Lung (tissue), 16 donors: Measurements from ENCODE around the gene ZNF570. TPM values are rescaled to one million over a fixed set of nuclear protein-coding genes. Genes with fewer than 3 reads are reported as not detected.

Experiments
- ATAC-seq: fragments of 200-7000 bp; cut with Tn5 transposase; one replicate; pipeline ENCODE4 v1.9.1; 2020; ENCODE audit warnings: moderate number of reproducible peaks; ENCODE audit not compliant: insufficient read depth, low FRiP score
- DNase-seq, 3 donors: peaks; one replicate each; pipeline ENCODE4 v3.0.0-alpha.2; 2013 to 2017
- H3K27ac ChIP-seq, 2 donors: one replicate each; pipeline ENCODE4 v1.5.1; 2013; ENCODE audit warnings: mild to moderate bottlenecking in 2 of 2, moderate library complexity in 2 of 2, control low read depth in 1 of 2, inconsistent platforms in 1 of 2, low read depth in 1 of 2, low read length in 1 of 2
- H3K27me3 ChIP-seq, 3 donors: one replicate each; pipeline ENCODE4 v1.5.1; 2013; ENCODE audit warnings: low read length in 2 of 3; ENCODE audit not compliant: control insufficient read depth in 3 of 3, insufficient read depth in 3 of 3
- H3K36me3 ChIP-seq, 4 donors: one replicate each; pipeline ENCODE4 v1.5.1; 2013; ENCODE audit warnings: low read length in 4 of 4, mild to moderate bottlenecking in 1 of 4, moderate library complexity in 1 of 4; ENCODE audit not compliant: control insufficient read depth in 4 of 4, insufficient read depth in 4 of 4
- H3K4me1 ChIP-seq, 5 donors: one replicate each; pipeline ENCODE4 v1.5.1; 2013; ENCODE audit warnings: low read length in 5 of 5, mild to moderate bottlenecking in 2 of 5, moderate library complexity in 1 of 5; ENCODE audit not compliant: control insufficient read depth in 5 of 5, insufficient read depth in 5 of 5
- H3K4me3 ChIP-seq: one replicate; pipeline ENCODE4 v1.5.1; 2013; ENCODE audit warnings: mild to moderate bottlenecking, control low read depth, moderate library complexity
- H3K9ac ChIP-seq, 2 donors: one replicate each; pipeline ENCODE4 v1.5.1; 2013; ENCODE audit warnings: low read length in 2 of 2, control low read depth in 1 of 2; ENCODE audit not compliant: insufficient read depth in 1 of 2
- H3K9me3 ChIP-seq, 4 donors: one replicate each; pipeline ENCODE4 v1.5.1; 2013; ENCODE audit warnings: low read length in 3 of 4, mild to moderate bottlenecking in 1 of 4, moderate library complexity in 1 of 4; ENCODE audit not compliant: control insufficient read depth in 4 of 4, insufficient read depth in 3 of 4
- WGBS, 2 donors: extraction: QIAGEN DNeasy Blood & Tissue Kit; methylation state at CpG; one replicate each; pipeline ENCODE4 v1.1.7; 2013; 5-methylcytosine and 5-hydroxymethylcytosine counted together
- long read RNA-seq, 5 donors: transcript quantifications; one replicate each; lab custom pipeline, GENCODE V29; 2026
- polyA plus RNA-seq, 2 donors: library from polyadenylated mRNA; stranded (reverse); fragments of 200-250 nt; gene quantifications; one replicate each; pipeline ENCODE4 v1.2.1, GENCODE V29; 2013
- total RNA-seq, 2 donors: library from RNA; depleted of rRNA in 1 of 2; stranded (reverse); fragments of >200 nt in 1 of 2; gene quantifications; one replicate each; pipeline ENCODE4 v1.2.1, GENCODE V29; 2014 to 2021
- TF ChIP-seq, protein P1 (sequence below): IDR thresholded peaks from 2 replicates; pipeline ENCODE4 v1.5.1; 2012; ENCODE audit warnings: mild to moderate bottlenecking; ENCODE audit errors: control extremely low read depth, extremely low read depth
- donor health status: control.
- donor health status: control.
- donor health status: Bipolar disorder and iron deficiency.
- donor health status: healthy.
- donor health status: DM: yes; HTN: yes; CAD: no.

ZNF570 gene
- 1 to 10 TPM; 5.1 to 8.8 TPM for total RNA-seq
- polyA plus RNA-seq: 1 to 10 TPM; 1.1 to 1.6 TPM
- long read RNA-seq, donor 1, full-length matches to known transcripts: 6 of 6 reads
- long read RNA-seq, donor 1, partial matches to known transcripts: 0 of 6 reads
- long read RNA-seq, donor 1, other reads (novel, unspliced or antisense): 0 of 6 reads
- long read RNA-seq, donor 2, full-length matches to known transcripts: 2 of 2 reads
- long read RNA-seq, donor 2, partial matches to known transcripts: 0 of 2 reads
- long read RNA-seq, donor 2, other reads (novel, unspliced or antisense): 0 of 2 reads
- long read RNA-seq, donor 3: 0 reads
- long read RNA-seq, donor 4: 0 reads
- long read RNA-seq, donor 5, full-length matches to known transcripts: 3 of 3 reads
- long read RNA-seq, donor 5, partial matches to known transcripts: 0 of 3 reads
- long read RNA-seq, donor 5, other reads (novel, unspliced or antisense): 0 of 3 reads

DNA sequence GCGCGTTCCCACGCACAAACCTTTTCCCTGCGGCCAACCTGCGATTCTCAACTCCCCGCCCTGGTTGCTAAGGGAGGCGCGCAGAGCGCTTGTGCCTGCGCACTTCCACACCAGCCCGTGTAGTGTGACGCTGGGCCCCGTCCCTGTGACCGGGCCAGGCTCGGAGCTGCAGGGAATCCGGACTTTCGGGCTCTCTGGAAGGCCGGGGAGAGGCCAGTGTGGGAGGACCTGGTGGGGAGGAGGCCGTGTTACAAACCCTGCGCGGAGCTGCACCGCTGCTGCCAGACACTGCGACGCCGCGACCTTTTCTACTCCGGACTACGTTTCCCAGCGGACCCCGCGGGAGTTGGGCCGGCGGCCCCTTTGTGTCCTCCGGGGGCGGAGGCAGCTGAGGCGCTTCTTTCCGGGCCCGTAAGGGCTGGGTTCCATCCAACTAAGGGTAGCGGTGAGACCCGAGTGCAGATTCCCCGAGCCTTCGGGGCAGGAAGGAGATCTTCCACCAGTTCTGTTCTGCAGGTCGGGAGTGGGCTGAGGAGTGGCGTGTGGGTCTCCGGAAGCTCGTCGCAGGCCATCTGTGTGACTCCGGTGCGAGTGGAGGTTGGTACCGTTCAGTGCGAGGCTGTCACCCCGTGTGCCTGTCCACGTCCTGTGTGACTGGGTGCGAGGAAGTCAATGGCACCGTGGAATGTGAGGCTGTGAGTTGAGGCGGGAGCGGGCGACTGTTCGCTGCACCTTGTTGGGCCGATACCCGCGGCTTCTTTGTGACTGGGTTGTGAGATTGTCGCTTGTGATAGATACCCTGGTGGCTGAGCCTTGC lies at the start of gene ZNF570:
ZNF570 (plus strand) TSS at position 396 of the 817 bp plus-strand sequence. CDS start 999 bp downstream, outside the sequence.
- 0 to 1% methylated on average over 63 of the region's 63 CpGs for WGBS, 2 donors
- DNase-seq (peak; percentile 92 to 94 (median 93)), ATAC-seq (peak; percentile 83)
- Histone ChIP-seq H3K9ac (peak within 1 kb of the TSS; percentile 90 to 98), H3K27ac (peak within 1 kb of the TSS; percentile 83 to 89), H3K4me3 (peak within 1 kb of the TSS; percentile 63), H3K36me3 (peaks cover 4 to 31% (median 19%) of the 10 kb centered on the region in 4 donors), H3K27me3 (no peaks in the 10 kb centered on the region), H3K4me1 (peaks cover 0 to 12% (median 8%) of the 10 kb centered on the region in 5 donors), H3K9me3 (peaks cover 0 to 9% (median 5%) of the 10 kb centered on the region in 4 donors)
- TF ChIP-seq, protein P1, sequence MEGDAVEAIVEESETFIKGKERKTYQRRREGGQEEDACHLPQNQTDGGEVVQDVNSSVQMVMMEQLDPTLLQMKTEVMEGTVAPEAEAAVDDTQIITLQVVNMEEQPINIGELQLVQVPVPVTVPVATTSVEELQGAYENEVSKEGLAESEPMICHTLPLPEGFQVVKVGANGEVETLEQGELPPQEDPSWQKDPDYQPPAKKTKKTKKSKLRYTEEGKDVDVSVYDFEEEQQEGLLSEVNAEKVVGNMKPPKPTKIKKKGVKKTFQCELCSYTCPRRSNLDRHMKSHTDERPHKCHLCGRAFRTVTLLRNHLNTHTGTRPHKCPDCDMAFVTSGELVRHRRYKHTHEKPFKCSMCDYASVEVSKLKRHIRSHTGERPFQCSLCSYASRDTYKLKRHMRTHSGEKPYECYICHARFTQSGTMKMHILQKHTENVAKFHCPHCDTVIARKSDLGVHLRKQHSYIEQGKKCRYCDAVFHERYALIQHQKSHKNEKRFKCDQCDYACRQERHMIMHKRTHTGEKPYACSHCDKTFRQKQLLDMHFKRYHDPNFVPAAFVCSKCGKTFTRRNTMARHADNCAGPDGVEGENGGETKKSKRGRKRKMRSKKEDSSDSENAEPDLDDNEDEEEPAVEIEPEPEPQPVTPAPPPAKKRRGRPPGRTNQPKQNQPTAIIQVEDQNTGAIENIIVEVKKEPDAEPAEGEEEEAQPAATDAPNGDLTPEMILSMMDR: no peak

DNA sequence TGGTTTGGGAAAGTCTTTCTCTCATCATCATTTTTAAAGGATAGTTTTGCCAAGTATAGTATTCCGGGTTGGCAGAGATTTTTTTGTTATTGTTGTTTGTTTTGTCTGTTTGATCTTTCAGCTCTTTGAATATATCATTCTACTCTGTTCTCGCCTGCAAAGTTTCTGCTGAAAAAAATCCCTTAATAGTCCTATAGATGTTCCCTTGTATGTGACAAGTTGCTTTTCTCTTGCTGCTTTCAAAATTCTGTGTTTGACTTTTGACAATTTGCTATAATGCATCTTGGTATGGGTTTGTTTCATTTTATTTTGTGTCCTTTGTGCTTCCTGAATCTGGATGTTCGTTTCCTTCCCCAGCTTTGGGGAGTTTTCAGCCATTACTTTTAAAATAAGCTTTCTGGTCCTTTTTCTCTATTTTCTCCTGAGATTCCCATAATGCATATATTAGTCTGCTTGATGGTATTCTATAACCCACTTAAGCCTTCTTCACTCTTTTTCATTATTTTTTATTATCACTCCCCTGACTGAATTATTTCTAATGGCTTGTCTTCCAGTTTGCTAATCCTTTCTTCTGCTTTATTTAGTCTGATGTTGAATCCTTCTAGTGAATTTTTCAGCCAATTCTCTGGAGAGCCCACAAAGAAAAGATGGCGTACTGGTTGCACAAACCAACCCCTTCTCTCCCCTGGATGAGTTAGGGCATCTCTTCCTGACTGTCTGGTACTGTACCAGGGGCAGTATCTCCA lies 16.5 kb upstream of the ZNF570 start:
- DNase-seq (no peak), ATAC-seq (no peak)
- 95 to 99% methylated on average over 4 of the region's 4 CpGs for WGBS, 2 donors
- Histone ChIP-seq H3K27ac (no peak overlapping the region), H3K4me3 (no peak overlapping the region), H3K36me3 (peaks cover 2 to 30% (median 26%) of the 10 kb centered on the region in 4 donors), H3K9ac (no peak overlapping the region), H3K9me3 (peaks cover 20 to 57% (median 44%) of the 10 kb centered on the region in 4 donors), H3K27me3 (no peaks in the 10 kb centered on the region), H3K4me1 (no peaks in the 10 kb centered on the region)
- TF ChIP-seq, protein P1: no peak

DNA sequence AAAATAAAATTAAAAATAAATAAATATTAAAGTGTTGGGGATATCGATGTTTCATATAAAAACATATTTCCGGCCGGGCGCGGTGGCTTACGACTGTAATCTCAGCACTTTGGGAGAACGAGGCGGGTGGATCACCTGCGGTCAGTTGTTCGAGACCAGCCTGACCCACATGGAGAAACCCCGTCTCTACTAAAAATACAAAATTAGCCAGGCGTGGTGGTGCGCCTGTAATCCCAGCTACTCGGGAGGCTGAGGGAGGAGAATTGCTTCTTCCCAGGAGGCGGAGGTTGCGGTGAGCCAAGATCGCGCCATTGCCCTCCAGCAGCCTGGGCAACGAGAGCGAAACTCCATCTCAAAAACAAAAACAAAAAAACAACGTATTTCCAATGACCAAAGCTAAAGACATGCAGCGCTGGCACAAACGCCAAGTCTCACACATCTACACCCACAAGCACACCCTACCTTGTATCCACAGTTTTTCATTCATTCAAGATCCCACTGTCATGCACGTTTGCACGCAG lies 2.8 kb upstream of the ZNF570 start:
- TF ChIP-seq, protein P1: no peak
- Histone ChIP-seq H3K4me1 (peaks cover 0 to 12% (median 8%) of the 10 kb centered on the region in 5 donors), H3K4me3 (peak overlapping the region; percentile 89), H3K27me3 (no peaks in the 10 kb centered on the region), H3K27ac (peak overlapping the region; percentile 85 to 93), H3K9me3 (peaks cover 0 to 14% (median 9%) of the 10 kb centered on the region in 4 donors), H3K36me3 (peaks cover 2 to 39% (median 26%) of the 10 kb centered on the region in 4 donors), H3K9ac (peak overlapping the region; percentile 89 to 93)
- no peak for ATAC-seq
- DNase-seq: no peak
- 34 to 35% methylated on average over 25 of the region's 25 CpGs for WGBS, 2 donors
